ENCODE results near the gene CRIP1.

CRIP1 gene

GRCh38 chr14:105452963-105453362 is 33.7 kb upstream of the CRIP1 start:
- DNase-seq, result no peak

- DNase-seq, result no peak
These were observed 32.8 kb upstream of the CRIP1 start for GRCh38 chr14:105453847-105454246.

- no peak for DNase-seq
These were observed 31.5 kb upstream of the CRIP1 start for GRCh38 chr14:105455086-105455640.

GRCh38 chr14:105455766-105456660 is 30.7 kb upstream of the CRIP1 start:
- DNase-seq, result no peak

- DNase-seq, result no peak
These were observed 29.7 kb upstream of the CRIP1 start for GRCh38 chr14:105456736-105457617.

GRCh38 chr14:105458010-105458409 is 28.7 kb upstream of the CRIP1 start:
- DNase-seq, result no peak

- DNase-seq, result no peak
These were observed 28.1 kb upstream of the CRIP1 start for GRCh38 chr14:105458571-105458970.

- no peak for DNase-seq
These were observed 26.6 kb upstream of the CRIP1 start for GRCh38 chr14:105460116-105460515.

- DNase-seq, result no peak
These were observed 26.1 kb upstream of the CRIP1 start for GRCh38 chr14:105460616-105461015.

GRCh38 chr14:105461903-105462302 is 24.8 kb upstream of the CRIP1 start:
- no peak for DNase-seq

- DNase-seq, result no peak
These were observed 22.2 kb upstream of the CRIP1 start for GRCh38 chr14:105464501-105464900.

GRCh38 chr14:105465209-105466031 is 21.3 kb upstream of the CRIP1 start:
- DNase-seq, result no peak

- DNase-seq, result no peak
These were observed 20.0 kb upstream of the CRIP1 start for GRCh38 chr14:105466531-105467248.

GRCh38 chr14:105467249-105467941 is 19.3 kb upstream of the CRIP1 start:
- no peak for DNase-seq

- DNase-seq, result no peak
These were observed 18.7 kb upstream of the CRIP1 start for GRCh38 chr14:105467942-105468471.

GRCh38 chr14:105468621-105469241 is 18.0 kb upstream of the CRIP1 start:
- no peak for DNase-seq

- DNase-seq, result no peak
These were observed 17.0 kb upstream of the CRIP1 start for GRCh38 chr14:105469456-105470349.

GRCh38 chr14:105470350-105471296 is 16.1 kb upstream of the CRIP1 start:
- no peak for DNase-seq

Measured in CD4-positive, alpha-beta T cell treated with Interleukin-17A for 1 hour (primary cell).